Mesodermal cell (in vitro differentiated cells): ENCODE results near the gene FAM149B1.

Experiments used
- H3K27ac ChIP-seq: 2 replicates; pipeline ENCODE4 v1.7.0; 2013; ENCODE audit warnings: mild to moderate bottlenecking, low read depth, low read length, moderate library complexity; ENCODE audit not compliant: severe bottlenecking
- H3K36me3 ChIP-seq: 2 replicates; pipeline ENCODE4 v1.7.1; 2013; ENCODE audit warnings: mild to moderate bottlenecking, low read length, moderate library complexity; ENCODE audit not compliant: control insufficient read depth, insufficient read depth
- H3K4me1 ChIP-seq: one replicate; pipeline ENCODE4 v1.7.1; 2013; ENCODE audit warnings: mild to moderate bottlenecking, low read length; ENCODE audit not compliant: insufficient read depth, control insufficient read depth, poor library complexity, severe bottlenecking
- H3K4me3 ChIP-seq: 2 replicates; pipeline ENCODE4 v1.7.0; 2013; ENCODE audit warnings: low read length, control low read depth, mild to moderate bottlenecking; ENCODE audit not compliant: insufficient read depth, poor library complexity, severe bottlenecking; ENCODE audit errors: extremely low read depth
- H3K9me3 ChIP-seq: 2 replicates; pipeline ENCODE4 v1.7.1; 2013; ENCODE audit warnings: mild to moderate bottlenecking, low read length, moderate library complexity; ENCODE audit not compliant: control insufficient read depth
- WGBS, 2 experiments: methylation state at CpG; one replicate each; pipeline ENCODE4 v1.1.5; 2013; ENCODE audit warnings: missing lambda C conversion rate in 2 of 2; ENCODE audit not compliant: insufficient coverage in 2 of 2; 5-methylcytosine and 5-hydroxymethylcytosine counted together

The FAM149B1 gene

DNA sequence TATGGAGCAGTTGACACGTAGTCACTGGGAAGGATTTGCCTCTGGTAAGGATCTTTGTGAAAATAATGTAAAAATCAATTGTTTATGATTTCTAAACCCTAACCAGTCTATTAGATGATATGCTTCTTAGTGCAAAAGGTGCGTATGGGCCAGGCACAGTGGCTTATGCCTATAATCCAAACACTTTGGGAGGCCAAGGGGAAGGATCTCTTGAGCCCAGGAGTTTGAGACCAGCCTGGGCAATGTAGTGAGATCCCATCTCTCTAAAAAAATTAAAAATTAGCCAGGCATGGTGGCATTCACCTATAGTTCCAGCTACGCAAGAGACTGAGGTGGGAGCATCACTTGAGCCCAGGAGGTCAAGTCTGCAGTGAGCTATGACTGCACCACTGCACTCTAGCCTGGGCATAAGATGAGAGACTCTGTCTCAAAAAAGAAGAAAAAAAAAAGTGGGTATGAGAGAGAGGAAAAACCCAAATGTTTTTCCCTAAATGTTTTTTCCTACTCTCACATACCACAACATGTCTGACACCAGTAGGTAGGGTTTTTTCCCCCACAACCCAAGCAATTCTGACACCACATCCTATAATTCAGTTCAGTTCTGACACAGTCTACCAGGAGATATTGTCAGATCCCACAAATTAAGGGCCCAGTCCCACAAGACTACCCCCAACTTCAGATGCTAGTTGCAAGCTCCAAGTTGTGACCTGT is 42.6 kb downstream of the FAM149B1 start:
- Histone ChIP-seq H3K4me3 (no peak overlapping the region), H3K4me1 (no peaks in the 10 kb centered on the region), H3K36me3 (peaks cover 41% of the 10 kb centered on the region), H3K27ac (no peak overlapping the region), H3K9me3 (peaks cover 10% of the 10 kb centered on the region)
- WGBS, 2 experiments = 100% methylated on average over 2 to 3 of the region's 3 CpGs

DNA sequence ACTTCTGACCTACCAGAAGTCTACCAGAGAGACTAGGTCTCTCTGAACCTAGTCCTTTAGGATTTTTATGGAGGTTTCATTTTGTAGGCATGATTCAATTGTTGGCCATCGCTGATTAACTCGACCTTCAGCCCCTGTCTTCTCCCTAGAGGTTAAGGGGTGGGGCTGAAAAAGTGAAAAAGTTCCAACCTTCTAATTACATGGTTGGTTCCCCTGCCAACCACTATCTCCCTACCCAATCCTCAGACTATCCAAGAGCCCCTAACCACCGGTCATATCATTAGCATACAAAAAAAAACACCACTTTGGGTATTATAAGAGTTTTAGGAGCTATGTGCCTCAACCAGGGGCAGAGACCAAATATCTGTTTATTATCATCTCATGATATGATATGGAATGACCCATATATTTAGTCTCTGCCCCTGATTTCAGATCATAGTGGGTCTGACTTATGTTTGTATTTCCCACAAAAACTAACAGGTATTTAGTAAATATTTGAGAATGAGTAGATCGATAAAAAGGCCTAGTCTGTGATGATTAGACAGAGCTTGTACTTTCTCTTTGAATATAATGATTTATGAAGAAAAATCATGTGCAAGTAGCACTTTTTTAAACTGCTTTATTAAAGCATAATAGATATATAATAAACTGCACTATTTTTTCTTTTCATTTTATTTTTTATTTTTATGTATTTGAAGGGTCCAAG is 43.3 kb downstream of the FAM149B1 start:
- Histone ChIP-seq H3K9me3 (peaks cover 3% of the 10 kb centered on the region), H3K4me1 (no peaks in the 10 kb centered on the region), H3K4me3 (no peak overlapping the region), H3K36me3 (peaks cover 35% of the 10 kb centered on the region), H3K27ac (no peak overlapping the region)
- WGBS, 2 experiments = no CpG with 5 or more reads among the region's 4 CpGs

DNA sequence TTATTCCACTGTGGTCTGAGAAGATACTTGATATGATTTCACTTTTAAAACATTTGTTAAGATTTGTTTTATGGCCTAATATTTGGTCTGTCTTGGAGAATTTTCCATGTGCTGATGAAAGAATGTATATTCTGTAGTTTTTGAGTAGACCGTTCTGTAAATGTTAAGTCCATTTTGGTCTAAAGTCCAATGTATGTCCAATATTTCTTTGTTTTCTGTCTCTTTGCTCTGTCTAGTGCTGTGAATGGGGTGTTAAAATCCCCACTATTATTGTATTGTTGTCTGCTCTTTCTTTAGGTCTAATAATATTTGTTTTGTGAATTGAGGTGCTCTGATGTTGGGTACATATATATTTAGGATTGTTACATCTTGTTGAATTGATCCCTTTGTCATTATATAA is 47.8 kb downstream of the FAM149B1 start:
- Histone ChIP-seq H3K4me1 (no peaks in the 10 kb centered on the region), H3K27ac (no peak overlapping the region), H3K9me3 (no peaks in the 10 kb centered on the region), H3K4me3 (no peak overlapping the region), H3K36me3 (peaks cover 29% of the 10 kb centered on the region)
- 100% methylated on average over 1 of the region's 1 CpG for WGBS, 2 experiments

DNA sequence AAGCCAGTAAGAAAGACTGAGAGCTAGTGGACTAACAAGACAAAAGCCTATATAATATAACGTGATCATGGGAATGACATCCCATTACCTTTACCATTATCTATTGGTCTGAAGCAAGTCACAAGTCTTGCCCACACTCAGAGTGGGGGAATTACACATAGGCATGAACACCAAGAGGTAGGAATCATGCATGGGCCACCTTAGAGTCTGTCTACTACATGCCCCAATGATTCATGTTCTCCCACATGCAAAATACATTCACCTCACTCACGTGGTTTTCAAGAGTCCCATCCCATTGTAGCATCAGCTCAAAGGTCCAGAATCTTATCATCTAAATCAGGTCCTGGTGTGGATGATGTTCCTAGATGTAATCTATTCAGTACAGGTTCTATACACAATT is 49.7 kb downstream of the FAM149B1 start:
- H3K4me1 ChIP-seq = no peaks in the 10 kb centered on the region
- H3K36me3 ChIP-seq = peaks cover 25% of the 10 kb centered on the region
- no peak overlapping the region for H3K27ac ChIP-seq
- H3K4me3 ChIP-seq = no peak overlapping the region
- 100% methylated on average over 2 of the region's 2 CpGs; no CpG with 5 or more reads in 1 of the 2 experiments for WGBS, 2 experiments
- H3K9me3 ChIP-seq = no peaks in the 10 kb centered on the region

DNA sequence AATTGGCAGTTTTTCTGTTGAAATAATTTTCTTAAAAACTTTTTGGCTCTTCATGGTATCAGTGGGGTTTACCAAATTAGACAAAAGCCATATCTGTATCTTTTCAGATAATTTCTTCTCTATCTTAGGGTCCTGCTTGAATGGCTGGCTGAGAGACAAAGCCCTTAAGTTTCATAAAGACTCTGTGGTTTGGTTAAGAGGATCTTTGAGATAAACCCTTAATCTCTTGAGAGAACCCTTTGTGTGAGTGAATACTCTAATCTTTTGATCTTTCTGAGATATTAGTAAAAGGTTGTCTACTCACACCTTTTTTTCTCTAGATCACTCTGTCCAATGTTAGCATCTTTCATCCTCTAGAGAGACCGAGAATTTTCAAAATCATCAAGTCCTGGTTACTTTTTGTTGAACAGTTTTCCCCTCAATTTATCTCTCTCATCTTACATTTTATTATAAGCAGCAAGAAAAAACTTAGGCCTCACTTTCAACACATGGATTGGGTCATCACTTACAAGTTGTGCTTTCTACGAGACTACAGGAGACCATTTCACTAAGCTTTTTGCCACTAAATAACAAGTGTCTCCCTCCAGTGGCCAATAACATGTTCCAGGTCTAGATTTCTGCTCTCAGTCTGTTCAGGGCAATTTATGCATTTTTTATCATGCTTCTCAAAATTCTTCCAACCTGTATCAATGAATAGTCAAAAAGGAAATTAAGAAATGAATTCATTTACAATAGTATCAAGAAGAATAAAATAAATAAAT is 50.7 kb downstream of the FAM149B1 start:
- Histone ChIP-seq H3K4me3 (no peak overlapping the region), H3K4me1 (no peaks in the 10 kb centered on the region), H3K36me3 (peaks cover 25% of the 10 kb centered on the region), H3K27ac (no peak overlapping the region), H3K9me3 (no peaks in the 10 kb centered on the region)
- 91 to 92% methylated on average over 2 of the region's 2 CpGs for WGBS, 2 experiments

DNA sequence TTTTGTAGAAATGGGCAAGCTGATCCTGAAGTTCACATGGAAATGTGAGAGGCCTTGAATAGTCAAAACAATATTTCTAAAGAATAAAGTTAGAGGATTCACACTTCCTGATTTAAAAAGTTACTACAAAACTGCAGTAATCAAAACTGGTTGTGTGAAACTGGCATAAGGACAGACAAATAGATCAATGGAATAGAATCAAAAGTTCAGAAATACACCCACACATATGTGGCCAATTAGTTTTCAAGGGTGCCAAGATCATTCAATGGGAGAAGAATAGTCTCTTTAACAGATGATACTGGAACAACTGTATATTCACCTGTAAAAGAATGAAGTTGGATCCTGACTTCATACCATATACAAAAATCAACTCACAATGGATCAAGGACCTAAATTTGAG is 51.5 kb downstream of the FAM149B1 start:
- H3K4me1 ChIP-seq = no peaks in the 10 kb centered on the region
- no peaks in the 10 kb centered on the region for H3K9me3 ChIP-seq
- H3K4me3 ChIP-seq = no peak overlapping the region
- H3K27ac ChIP-seq = no peak overlapping the region
- H3K36me3 ChIP-seq = peaks cover 25% of the 10 kb centered on the region

DNA sequence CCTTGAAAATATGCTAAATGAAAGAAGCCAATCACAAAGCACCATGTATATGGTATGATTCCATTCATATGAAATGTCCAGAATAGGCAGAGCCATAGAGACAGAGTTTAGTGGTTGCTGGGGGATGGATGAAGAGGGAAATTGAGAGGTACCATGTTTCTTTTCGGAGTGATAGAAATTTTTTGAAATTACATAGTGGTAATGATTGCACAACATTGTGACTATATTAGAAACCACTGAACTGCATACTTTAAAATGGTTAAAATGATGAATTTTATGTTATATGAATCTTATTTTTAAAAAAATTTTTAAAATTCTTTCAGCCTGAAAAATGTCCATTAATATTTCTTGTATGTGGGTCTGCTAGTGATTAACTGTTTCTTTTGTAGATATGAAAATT is 53.1 kb downstream of the FAM149B1 start:
- no peak overlapping the region for H3K27ac ChIP-seq
- peaks cover 25% of the 10 kb centered on the region for H3K36me3 ChIP-seq
- no peaks in the 10 kb centered on the region for H3K4me1 ChIP-seq
- H3K4me3 ChIP-seq = no peak overlapping the region
- WGBS, 2 experiments = no CpG with 5 or more reads among the region's 1 CpG
- no peaks in the 10 kb centered on the region for H3K9me3 ChIP-seq

DNA sequence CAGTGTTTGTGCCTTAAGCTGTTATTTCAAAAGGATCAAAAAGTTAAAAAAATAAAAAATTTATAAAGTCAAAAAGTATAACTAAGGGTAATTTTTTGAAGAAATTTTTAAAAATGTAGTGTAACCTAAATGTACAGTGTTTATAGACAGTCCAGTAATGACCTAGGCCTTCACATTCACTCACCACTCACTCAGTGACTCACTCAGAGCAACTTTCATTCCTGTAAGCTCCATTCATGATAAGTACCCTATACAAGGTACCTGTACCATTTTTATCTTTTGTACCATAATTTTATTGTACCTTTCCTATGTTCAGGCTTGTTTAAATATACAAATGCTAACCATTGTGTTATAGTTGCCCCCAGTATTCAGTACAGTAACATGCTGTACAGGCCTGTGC is 57.6 kb downstream of the FAM149B1 start:
- Histone ChIP-seq H3K9me3 (no peaks in the 10 kb centered on the region), H3K27ac (no peak overlapping the region), H3K4me1 (no peaks in the 10 kb centered on the region), H3K4me3 (no peak overlapping the region), H3K36me3 (peaks cover 5% of the 10 kb centered on the region)

DNA sequence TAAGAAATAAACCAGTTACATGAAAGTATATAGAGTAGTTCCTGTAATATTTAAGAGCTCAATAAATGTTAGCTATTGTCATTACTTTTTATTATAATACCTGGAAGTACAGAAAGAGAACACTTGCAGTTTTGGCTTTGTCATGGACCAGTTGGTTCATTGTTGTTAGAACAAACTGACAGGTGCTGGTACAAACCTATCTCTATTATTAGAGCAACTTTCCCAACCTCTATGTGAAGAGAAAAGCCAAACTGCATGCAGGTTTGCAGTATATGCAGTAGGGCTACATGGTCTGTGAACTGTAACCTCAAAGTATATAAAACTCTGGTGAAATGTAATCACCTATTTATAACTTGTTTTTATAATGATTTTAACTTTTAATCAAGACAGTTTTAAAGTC is 58.7 kb downstream of the FAM149B1 start:
- H3K36me3 ChIP-seq = peaks cover 10% of the 10 kb centered on the region
- H3K9me3 ChIP-seq = no peaks in the 10 kb centered on the region
- H3K4me1 ChIP-seq = no peaks in the 10 kb centered on the region
- no peak overlapping the region for H3K4me3 ChIP-seq
- H3K27ac ChIP-seq = no peak overlapping the region

DNA sequence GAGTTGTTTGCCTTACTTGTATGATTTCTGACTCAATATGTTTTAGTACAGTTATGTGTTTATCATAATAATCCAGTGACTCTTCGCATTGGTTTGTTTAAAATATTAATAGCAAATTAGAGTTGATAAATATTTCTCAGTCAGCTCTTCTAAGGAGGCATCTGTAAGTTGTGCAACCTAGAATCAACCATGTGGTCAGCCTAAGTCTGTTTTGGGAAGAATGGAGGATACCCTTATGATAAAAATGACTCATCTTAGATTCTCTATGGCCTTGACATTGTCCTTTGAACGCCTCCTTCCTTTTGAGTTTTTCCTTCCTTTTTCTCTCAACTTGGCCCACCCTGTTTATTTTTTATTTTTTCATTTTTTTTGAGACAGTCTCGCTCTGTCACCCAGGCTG is 60.3 kb downstream of the FAM149B1 start:
- Histone ChIP-seq H3K9me3 (no peaks in the 10 kb centered on the region), H3K27ac (no peak overlapping the region), H3K4me3 (no peak overlapping the region), H3K36me3 (peaks cover 24% of the 10 kb centered on the region), H3K4me1 (no peaks in the 10 kb centered on the region)
- WGBS, 2 experiments = 89% methylated on average over 1 to 2 of the region's 3 CpGs

DNA sequence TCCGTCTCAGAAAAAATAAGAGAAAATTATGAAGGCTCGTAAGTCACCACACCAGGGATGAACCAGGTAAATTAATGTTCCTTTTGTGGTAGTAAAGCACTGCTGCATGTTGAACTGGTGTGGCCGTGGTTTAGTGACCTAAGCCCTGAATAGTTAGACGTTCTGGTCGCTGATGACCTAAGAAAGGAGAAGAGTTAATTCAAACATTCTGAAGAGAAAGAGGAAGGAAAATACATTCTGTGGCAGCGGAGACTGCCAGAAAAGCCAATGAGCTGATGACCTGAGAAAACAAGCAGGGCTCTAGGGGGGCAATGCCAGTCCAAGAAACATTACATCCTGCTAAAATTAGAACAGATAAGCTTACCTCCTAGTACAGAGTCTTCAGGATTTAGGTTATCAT is 61.6 kb downstream of the FAM149B1 start:
- no peak overlapping the region for H3K4me3 ChIP-seq
- H3K36me3 ChIP-seq = peaks cover 37% of the 10 kb centered on the region
- no peaks in the 10 kb centered on the region for H3K9me3 ChIP-seq
- 91 to 96% methylated on average over 5 to 6 of the region's 6 CpGs for WGBS, 2 experiments
- no peak overlapping the region for H3K27ac ChIP-seq
- H3K4me1 ChIP-seq = no peaks in the 10 kb centered on the region
